Karpas-422 (cell line): ENCODE results near the gene KCNN3. TPM values are rescaled to one million over a fixed set of nuclear protein-coding genes. Genes with fewer than 3 reads are reported as not detected.

Source experiments
- DNase-seq: peaks from one replicate; pipeline ENCODE4 v3.0.0-alpha.2; 2015
- H2AFZ ChIP-seq: fragments of 200-600 bp; sonication (generic); 2 replicates; pipeline ENCODE4 v1.6.1; 2014; ENCODE audit warnings: antibody characterized with exemption, low read length, mixed read lengths
- H3K27ac ChIP-seq: fragments of 200-600 bp; sonication (generic); 2 replicates; pipeline ENCODE4 v1.5.1; 2014; ENCODE audit warnings: mild to moderate bottlenecking, low read length, moderate library complexity
- H3K27me3 ChIP-seq: fragments of 200-600 bp; sonication (generic); 2 replicates; pipeline ENCODE4 v1.6.1; 2014; ENCODE audit warnings: low read length, mixed read lengths
- H3K36me3 ChIP-seq: fragments of 200-600 bp; sonication (generic); 2 replicates; pipeline ENCODE4 v1.6.1; 2014; ENCODE audit warnings: low read length, mixed read lengths; ENCODE audit not compliant: insufficient read depth
- H3K4me1 ChIP-seq: fragments of 200-600 bp; sonication (generic); 2 replicates; pipeline ENCODE4 v1.6.1; 2014; ENCODE audit warnings: mild to moderate bottlenecking, low read length, mixed read lengths
- H3K4me2 ChIP-seq: fragments of 200-600 bp; sonication (generic); 2 replicates; pipeline ENCODE4 v1.6.1; 2014; ENCODE audit warnings: low read length, low read depth, mild to moderate bottlenecking; ENCODE audit not compliant: poor library complexity, severe bottlenecking
- H3K4me3 ChIP-seq: fragments of 200-600 bp; sonication (generic); 2 replicates; pipeline ENCODE4 v1.5.1; 2014; ENCODE audit warnings: mild to moderate bottlenecking, antibody characterized with exemption, low read length, mixed read lengths
- H3K79me2 ChIP-seq: fragments of 200-600 bp; sonication (generic); 2 replicates; pipeline ENCODE4 v1.6.1; 2014; ENCODE audit warnings: mild to moderate bottlenecking, low read length, mixed read lengths
- H3K9ac ChIP-seq: fragments of 200-600 bp; sonication (generic); 2 replicates; pipeline ENCODE4 v1.6.0; 2014; ENCODE audit warnings: low read length
- H3K9me2 ChIP-seq: fragments of 200-600 bp; sonication (generic), shearing (Covaris generic); replicated peaks from 2 replicates; pipeline ENCODE4 v1.6.0; 2014; ENCODE audit warnings: mild to moderate bottlenecking, low read length, moderate library complexity; ENCODE audit not compliant: insufficient read depth
- H3K9me3 ChIP-seq: fragments of 300-700, 200-600 bp; sonication (generic); 2 replicates; pipeline ENCODE4 v1.6.1; 2014; ENCODE audit warnings: low read length, mixed read lengths
- H4K20me1 ChIP-seq: fragments of 200-600 bp; sonication (generic); 2 replicates; pipeline ENCODE4 v1.6.1; 2014; ENCODE audit warnings: mild to moderate bottlenecking, antibody characterized with exemption, low read length, low read depth; ENCODE audit not compliant: insufficient read depth
- total RNA-seq: library from RNA; depleted of rRNA; stranded (reverse); fragments of >200 nt; shearing (Covaris generic); gene quantifications from 2 replicates; pipeline ENCODE4 v1.2.3, GENCODE V29; 2014; ENCODE audit warnings: low replicate concordance

Gene KCNN3
- total RNA-seq, 1 experiment from 2014 or later: 68.2 TPM

GRCh38 chr1:154902938-154903566, 33.0 kb upstream of the KCNN3 start:
- H3K4me2 ChIP-seq: no peak overlapping the region
- H3K9me2 ChIP-seq: no peaks in the 10 kb centered on the region
- H2AFZ ChIP-seq: no peak overlapping the region
- no peaks in the 10 kb centered on the region for H3K9me3 ChIP-seq
- H3K79me2 ChIP-seq: no peaks in the 10 kb centered on the region
- no peak for DNase-seq
- no peaks in the 10 kb centered on the region for H3K4me1 ChIP-seq
- H4K20me1 ChIP-seq: no peaks in the 10 kb centered on the region
- no peak overlapping the region for H3K4me3 ChIP-seq
- no peaks in the 10 kb centered on the region for H3K27me3 ChIP-seq
- H3K9ac ChIP-seq: no peak overlapping the region
- H3K36me3 ChIP-seq: no peaks in the 10 kb centered on the region
- H3K27ac ChIP-seq: no peak overlapping the region

DNA sequence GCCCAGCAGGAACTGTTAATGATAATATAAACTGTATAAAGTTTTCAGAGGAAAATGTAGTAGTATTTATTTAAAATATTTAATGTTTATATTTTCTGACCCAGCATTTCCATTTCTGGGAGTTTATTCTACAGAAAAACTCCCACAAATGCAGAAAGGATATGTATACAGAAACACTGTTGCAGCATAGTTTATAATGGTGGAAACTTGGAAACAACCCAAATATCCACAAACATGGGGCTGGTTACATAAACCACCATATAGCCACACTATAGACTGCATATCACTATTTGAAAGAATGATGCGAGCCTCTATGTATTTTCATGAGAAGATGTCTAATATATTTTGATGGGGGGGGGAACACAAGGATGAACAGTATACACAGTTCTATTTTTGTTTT, 31.5 kb upstream of the KCNN3 start:
- Histone ChIP-seq H3K27me3 (no peaks in the 10 kb centered on the region), H2AFZ (no peak overlapping the region), H3K36me3 (no peaks in the 10 kb centered on the region), H3K79me2 (no peaks in the 10 kb centered on the region), H3K9me2 (no peaks in the 10 kb centered on the region), H3K27ac (no peak overlapping the region), H4K20me1 (no peaks in the 10 kb centered on the region), H3K4me3 (no peak overlapping the region), H3K9ac (no peak overlapping the region), H3K4me1 (no peaks in the 10 kb centered on the region), H3K4me2 (no peak overlapping the region), H3K9me3 (no peaks in the 10 kb centered on the region)
- no peak for DNase-seq

DNA sequence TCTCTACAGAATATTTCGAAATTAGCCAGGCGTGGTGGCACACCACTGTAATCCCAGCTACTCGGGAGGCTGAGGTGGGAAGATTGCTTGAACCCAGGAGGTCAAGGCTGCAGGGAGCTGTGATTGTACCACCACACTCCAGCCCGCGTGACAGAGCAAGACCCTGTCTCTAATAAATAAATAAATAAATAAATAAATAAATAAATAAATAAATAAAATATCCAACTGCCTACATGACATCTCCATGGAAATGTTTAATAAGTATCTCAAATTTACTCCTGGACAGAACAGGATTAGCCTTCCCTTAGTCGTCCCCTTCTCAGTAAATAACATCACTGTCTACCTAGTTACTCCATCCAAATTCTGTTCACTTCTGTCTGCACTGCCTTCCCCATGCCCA, 29.0 kb upstream of the KCNN3 start:
- Histone ChIP-seq H3K36me3 (no peaks in the 10 kb centered on the region), H3K4me3 (no peak overlapping the region), H3K9me2 (no peaks in the 10 kb centered on the region), H3K27ac (no peak overlapping the region), H3K4me1 (no peaks in the 10 kb centered on the region), H2AFZ (no peak overlapping the region), H3K79me2 (no peaks in the 10 kb centered on the region), H3K9me3 (no peaks in the 10 kb centered on the region), H3K27me3 (no peaks in the 10 kb centered on the region), H4K20me1 (no peaks in the 10 kb centered on the region), H3K4me2 (no peak overlapping the region), H3K9ac (no peak overlapping the region)
- DNase-seq: no peak

GRCh38 chr1:154896771-154897286, 26.7 kb upstream of the KCNN3 start:
- DNase-seq: no peak
- Histone ChIP-seq H3K4me2 (no peak overlapping the region), H3K36me3 (no peaks in the 10 kb centered on the region), H3K4me3 (no peak overlapping the region), H3K27me3 (no peaks in the 10 kb centered on the region), H3K4me1 (no peaks in the 10 kb centered on the region), H4K20me1 (no peaks in the 10 kb centered on the region), H3K79me2 (no peaks in the 10 kb centered on the region), H2AFZ (no peak overlapping the region), H3K27ac (no peak overlapping the region), H3K9ac (no peak overlapping the region), H3K9me2 (no peaks in the 10 kb centered on the region), H3K9me3 (no peaks in the 10 kb centered on the region)

DNA sequence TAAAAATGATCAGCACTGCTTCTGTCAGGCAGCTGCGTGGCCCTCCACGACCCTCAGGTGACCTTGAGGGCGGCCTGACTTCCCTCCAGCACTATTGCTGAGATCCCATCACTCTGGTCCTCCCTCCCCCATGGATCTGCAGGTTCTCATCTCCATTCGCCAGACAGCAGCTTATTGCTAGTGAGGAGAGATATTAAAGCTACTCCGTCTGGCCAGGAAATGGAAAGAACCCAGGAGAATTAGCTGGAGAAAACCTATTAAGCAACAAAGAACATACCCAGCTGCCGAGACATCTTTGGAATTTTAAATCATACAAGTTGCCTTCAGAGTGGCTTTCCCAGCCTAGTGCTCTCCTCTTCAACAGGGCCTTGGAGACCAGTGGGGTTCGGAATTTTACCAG, 25.7 kb upstream of the KCNN3 start:
- no peaks in the 10 kb centered on the region for H3K9me3 ChIP-seq
- no peak overlapping the region for H3K4me3 ChIP-seq
- H4K20me1 ChIP-seq: no peaks in the 10 kb centered on the region
- no peak overlapping the region for H3K9ac ChIP-seq
- H3K27me3 ChIP-seq: no peaks in the 10 kb centered on the region
- H3K79me2 ChIP-seq: no peaks in the 10 kb centered on the region
- no peak overlapping the region for H2AFZ ChIP-seq
- no peak overlapping the region for H3K27ac ChIP-seq
- H3K4me2 ChIP-seq: no peak overlapping the region
- no peaks in the 10 kb centered on the region for H3K36me3 ChIP-seq
- H3K4me1 ChIP-seq: no peaks in the 10 kb centered on the region
- no peak for DNase-seq
- H3K9me2 ChIP-seq: no peaks in the 10 kb centered on the region

DNA sequence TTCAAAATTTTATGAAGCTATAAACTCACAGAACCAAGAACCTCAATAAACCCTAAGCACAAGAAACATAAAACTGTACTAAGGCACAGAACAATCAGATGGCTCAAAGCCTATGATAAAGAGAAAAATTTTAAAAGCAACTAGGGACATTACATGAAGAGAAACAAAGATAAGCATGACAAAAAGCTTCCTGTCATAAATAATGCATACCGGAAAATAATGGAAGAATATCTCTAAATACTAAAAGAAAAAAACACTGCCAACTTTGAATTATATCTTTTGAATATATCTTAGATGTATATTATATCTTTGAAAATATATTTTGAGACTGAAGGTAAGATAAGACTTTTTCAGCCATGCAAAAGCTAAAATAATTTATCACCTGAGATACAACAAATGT, 21.4 kb upstream of the KCNN3 start:
- H4K20me1 ChIP-seq: no peaks in the 10 kb centered on the region
- H3K4me1 ChIP-seq: peaks cover under 1% of the 10 kb centered on the region
- H3K27ac ChIP-seq: no peak overlapping the region
- DNase-seq: no peak
- H3K27me3 ChIP-seq: no peaks in the 10 kb centered on the region
- H3K4me3 ChIP-seq: no peak overlapping the region
- no peak overlapping the region for H3K9ac ChIP-seq
- no peak overlapping the region for H2AFZ ChIP-seq
- H3K36me3 ChIP-seq: no peaks in the 10 kb centered on the region
- H3K4me2 ChIP-seq: no peak overlapping the region
- no peaks in the 10 kb centered on the region for H3K9me2 ChIP-seq
- no peaks in the 10 kb centered on the region for H3K9me3 ChIP-seq
- no peaks in the 10 kb centered on the region for H3K79me2 ChIP-seq

DNA sequence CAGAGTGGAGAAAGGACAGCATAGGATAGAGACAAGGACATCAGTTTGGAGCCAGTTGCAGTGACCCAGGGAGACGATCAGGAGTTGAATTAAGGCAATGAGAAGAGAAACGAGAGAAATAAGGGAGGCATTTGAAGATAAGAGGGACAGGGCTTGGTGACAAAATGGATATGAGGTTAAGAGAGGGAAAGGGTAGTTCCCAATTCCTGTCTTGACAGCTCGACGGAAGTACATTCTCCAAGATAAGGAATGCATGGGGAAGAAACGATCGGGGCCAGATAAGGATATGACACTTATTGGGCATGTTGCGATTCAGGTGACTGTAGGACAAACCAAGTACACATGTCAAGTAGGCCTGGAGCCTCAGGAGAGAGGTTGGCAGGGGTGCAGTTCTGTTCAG, 18.7 kb upstream of the KCNN3 start:
- no peak overlapping the region for H3K27ac ChIP-seq
- no peak overlapping the region for H3K4me2 ChIP-seq
- DNase-seq: no peak
- no peak overlapping the region for H3K9ac ChIP-seq
- no peaks in the 10 kb centered on the region for H3K36me3 ChIP-seq
- H2AFZ ChIP-seq: no peak overlapping the region
- no peaks in the 10 kb centered on the region for H4K20me1 ChIP-seq
- H3K9me3 ChIP-seq: no peaks in the 10 kb centered on the region
- H3K79me2 ChIP-seq: no peaks in the 10 kb centered on the region
- no peaks in the 10 kb centered on the region for H3K9me2 ChIP-seq
- peaks cover 6% of the 10 kb centered on the region for H3K4me1 ChIP-seq
- H3K27me3 ChIP-seq: no peaks in the 10 kb centered on the region
- H3K4me3 ChIP-seq: no peak overlapping the region

GRCh38 chr1:154886281-154887015, 16.4 kb upstream of the KCNN3 start:
- no peaks in the 10 kb centered on the region for H3K27me3 ChIP-seq
- no peaks in the 10 kb centered on the region for H4K20me1 ChIP-seq
- H3K4me2 ChIP-seq: no peak overlapping the region
- DNase-seq: no peak
- H3K9ac ChIP-seq: no peak overlapping the region
- no peak overlapping the region for H2AFZ ChIP-seq
- H3K27ac ChIP-seq: no peak overlapping the region
- H3K9me3 ChIP-seq: no peaks in the 10 kb centered on the region
- no peaks in the 10 kb centered on the region for H3K79me2 ChIP-seq
- no peak overlapping the region for H3K4me3 ChIP-seq
- H3K4me1 ChIP-seq: peaks cover 6% of the 10 kb centered on the region
- H3K36me3 ChIP-seq: no peaks in the 10 kb centered on the region
- no peaks in the 10 kb centered on the region for H3K9me2 ChIP-seq
